GM19193 (cell line): ENCODE results near the gene SGMS1.

ENCODE experiments used
- POLR2A ChIP-seq: IDR thresholded peaks from 4 replicates; pipeline ENCODE4 v1.6.1; 2011; ENCODE audit not compliant: insufficient read depth, insufficient read length; ENCODE audit errors: extremely low read depth

SGMS1 gene

DNA sequence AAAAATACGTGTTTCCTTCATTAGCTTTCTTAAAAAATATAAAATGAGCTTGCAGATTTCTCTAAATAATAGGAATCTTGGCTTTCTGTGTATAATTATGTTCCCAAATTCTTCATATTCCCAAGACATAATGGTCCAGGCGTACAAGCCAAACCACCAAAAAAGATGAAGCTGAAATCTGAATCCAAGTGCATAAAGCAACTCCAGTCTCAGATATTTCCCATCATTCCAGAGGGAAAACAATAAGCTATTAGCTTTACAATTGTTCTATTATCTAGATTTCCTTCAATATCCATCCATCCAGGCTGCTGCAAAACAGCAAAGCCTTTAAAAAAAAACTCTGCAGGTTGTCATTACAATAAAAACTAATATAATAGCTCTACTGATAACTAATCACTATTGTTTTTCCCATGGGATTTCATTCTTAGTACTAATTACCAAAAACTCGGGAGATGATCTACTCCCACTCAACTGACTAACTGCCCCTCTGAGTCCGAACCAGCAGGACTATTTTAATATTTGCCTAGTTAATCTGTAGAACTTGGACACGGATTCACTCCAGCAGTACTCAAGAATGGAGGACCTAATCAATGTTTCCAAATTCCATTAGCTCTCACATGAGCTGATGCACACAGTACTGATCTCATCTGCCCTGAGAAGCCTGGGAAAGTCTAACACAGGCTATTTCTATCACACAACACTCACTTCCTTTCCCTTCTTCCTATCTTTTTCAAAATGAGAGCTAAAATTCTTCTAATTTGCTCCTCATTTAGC lies 263.5 kb downstream of the SGMS1 start:
- TF ChIP-seq POLR2A: no peak

GRCh38 chr10:50358925-50359687 lies 264.6 kb downstream of the SGMS1 start:
- no peak for TF ChIP-seq POLR2A

GRCh38 chr10:50358411-50358810 lies 265.3 kb downstream of the SGMS1 start:
- TF ChIP-seq POLR2A: no peak

GRCh38 chr10:50351483-50352146 lies 272.1 kb downstream of the SGMS1 start:
- no peak for TF ChIP-seq POLR2A

GRCh38 chr10:50350366-50350765 lies 273.4 kb downstream of the SGMS1 start:
- no peak for TF ChIP-seq POLR2A

DNA sequence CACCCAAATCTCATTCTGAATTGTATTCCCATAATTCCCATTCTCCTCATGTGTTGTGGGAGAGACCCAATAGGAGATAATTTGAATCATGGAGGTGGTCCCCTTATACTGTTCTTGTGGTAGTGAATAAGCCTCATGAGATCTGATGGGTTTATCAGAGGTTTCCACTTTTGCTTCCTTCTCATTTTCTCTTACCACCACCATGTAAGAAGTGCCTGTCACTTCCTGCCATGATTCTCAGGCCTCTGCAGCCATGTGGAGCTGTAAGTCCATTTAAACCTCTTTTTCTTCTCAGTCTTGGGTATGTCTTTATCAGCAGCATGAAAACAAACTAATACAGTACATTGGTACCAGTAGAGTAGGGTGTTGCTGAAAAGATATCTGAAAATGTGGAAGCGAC lies 274.2 kb downstream of the SGMS1 start:
- TF ChIP-seq POLR2A: no peak

- no peak for TF ChIP-seq POLR2A
Measured at GRCh38 chr10:50347394-50347802, 276.4 kb downstream of the SGMS1 start.

- no peak for TF ChIP-seq POLR2A
Measured at GRCh38 chr10:50346942-50347341, 276.8 kb downstream of the SGMS1 start.

GRCh38 chr10:50345545-50345944 lies 278.2 kb downstream of the SGMS1 start:
- TF ChIP-seq POLR2A: no peak

DNA sequence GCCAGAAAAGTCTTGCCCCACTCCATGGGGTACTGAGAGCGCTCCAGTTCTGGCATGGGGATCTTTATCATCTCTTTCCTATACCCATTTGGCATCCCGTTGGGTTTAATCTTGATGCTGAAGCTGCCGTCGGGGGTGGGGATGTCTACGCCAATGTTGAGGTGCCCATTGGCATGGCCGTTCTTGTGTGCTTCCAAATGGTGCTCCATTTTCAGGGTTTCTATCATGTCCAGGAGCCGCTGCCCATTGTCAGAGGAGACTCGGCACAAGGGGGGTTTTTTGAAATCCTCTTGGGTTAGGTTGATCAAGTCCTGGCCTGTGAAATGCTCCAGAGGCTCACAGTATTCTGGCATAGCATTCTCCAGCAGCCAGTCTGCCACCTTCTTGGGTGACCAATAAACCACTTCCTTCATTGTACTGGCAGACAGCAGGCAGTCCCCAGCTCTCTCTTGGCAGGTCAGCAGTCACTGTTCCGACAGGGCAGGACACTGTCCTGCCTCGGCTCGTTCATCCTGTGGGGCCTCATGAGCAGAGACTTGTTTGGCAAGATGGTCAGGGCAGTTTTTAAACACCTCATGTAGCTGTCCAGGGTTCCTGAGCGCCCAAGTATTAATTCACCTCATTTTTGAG lies 279.9 kb downstream of the SGMS1 start:
- no peak for TF ChIP-seq POLR2A

GRCh38 chr10:50341987-50342386 lies 281.8 kb downstream of the SGMS1 start:
- no peak for TF ChIP-seq POLR2A

- no peak for TF ChIP-seq POLR2A
Measured at GRCh38 chr10:50336140-50336539, 287.6 kb downstream of the SGMS1 start.

- no peak for TF ChIP-seq POLR2A
Measured at GRCh38 chr10:50335397-50335796, 288.4 kb downstream of the SGMS1 start.

DNA sequence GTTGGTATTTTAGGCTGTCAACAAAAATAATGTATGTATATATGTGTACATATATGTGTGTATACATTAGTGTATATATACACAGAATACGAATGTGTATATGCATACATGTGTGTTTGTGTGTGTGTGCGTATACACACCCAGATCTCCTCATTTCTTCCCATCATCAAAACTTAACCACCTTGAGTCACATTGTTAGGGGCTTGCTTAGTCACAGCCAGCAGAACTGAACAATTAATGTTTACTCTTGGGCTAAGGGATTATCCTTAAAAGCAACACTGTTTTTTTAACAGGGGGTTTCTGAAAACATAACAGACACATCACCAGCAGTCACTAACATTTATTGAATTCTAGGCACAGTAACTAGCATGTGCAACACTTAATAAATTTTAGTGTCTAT lies 289.5 kb downstream of the SGMS1 start:
- no peak for TF ChIP-seq POLR2A

- TF ChIP-seq POLR2A: no peak
Measured at GRCh38 chr10:50333872-50334271, 289.9 kb downstream of the SGMS1 start.
